HG03565 (cell line): Measurements from ENCODE around the gene ALDOC.
"Not testable (repeated sequence)": the region's sequence is repeated elsewhere in the genome, so short reads cannot be mapped to it uniquely, and the experiment has no call there.

Experiments
- ATAC-seq: cut with Tn5 transposase; IDR thresholded peaks from one replicate; pipeline ENCODE4 v1.9.1; 2021; ENCODE audit warnings: mild to moderate bottlenecking, moderate library complexity; ENCODE audit not compliant: unreplicated experiment

The ALDOC gene

GRCh38 chr17:28584434-28584833 lies 7.7 kb upstream of the ALDOC start:
- ATAC-seq: no peak

GRCh38 chr17:28582513-28582912 lies 5.8 kb upstream of the ALDOC start:
- ATAC-seq: no peak

- ATAC-seq: no peak
These were observed 4.3 kb upstream of the ALDOC start for GRCh38 chr17:28580959-28581358.

- no peak for ATAC-seq
These were observed 2.8 kb upstream of the ALDOC start for GRCh38 chr17:28579526-28579925.

GRCh38 chr17:28578246-28579195 lies 1.8 kb upstream of the ALDOC start:
- ATAC-seq: no peak

GRCh38 chr17:28577466-28577824 lies 750 bp upstream of the ALDOC start:
- ATAC-seq: no peak

GRCh38 chr17:28576016-28576415 lies 679 bp downstream of the ALDOC start:
- not testable (repeated sequence) for ATAC-seq

GRCh38 chr17:28575126-28575795 lies 1.4 kb downstream of the ALDOC start:
- no peak for ATAC-seq

- no peak for ATAC-seq
These were observed 2.2 kb downstream of the ALDOC start for GRCh38 chr17:28574526-28574925.

- ATAC-seq: no peak
These were observed 2.7 kb downstream of the ALDOC start for GRCh38 chr17:28573966-28574480.

- ATAC-seq: no peak
These were observed 3.2 kb downstream of the ALDOC start for GRCh38 chr17:28573521-28573920.

- no peak for ATAC-seq
These were observed 3.7 kb downstream of the ALDOC start for GRCh38 chr17:28573040-28573380.

- no peak for ATAC-seq
These were observed 4.2 kb downstream of the ALDOC start for GRCh38 chr17:28572259-28573039.

- peak; percentile 66 for ATAC-seq
These were observed 5.2 kb downstream of the ALDOC start, which contains the start of gene PIGS for GRCh38 chr17:28571361-28572122. TSS of gene PIGS (minus strand) at chr17:28571524. CDS start at chr17:28571496, 28 bp downstream.

- ATAC-seq: no peak
These were observed 5.9 kb downstream of the ALDOC start for GRCh38 chr17:28570716-28571360.

- no peak for ATAC-seq
These were observed 7.2 kb downstream of the ALDOC start for GRCh38 chr17:28569446-28569845.

- ATAC-seq: no peak
These were observed 9.1 kb downstream of the ALDOC start for GRCh38 chr17:28567604-28568003.

GRCh38 chr17:28563475-28563874 lies 13.2 kb downstream of the ALDOC start:
- ATAC-seq: no peak

GRCh38 chr17:28555022-28555421 lies 21.7 kb downstream of the ALDOC start:
- ATAC-seq: no peak

GRCh38 chr17:28554565-28554964 lies 22.1 kb downstream of the ALDOC start:
- no peak for ATAC-seq
